B cell (primary cell): ENCODE data around the gene DSC1. TPM values are rescaled to one million over a fixed set of nuclear protein-coding genes. Genes with fewer than 3 reads are reported as not detected.

Experiments
- ATAC-seq: fragments of 200-7000 bp; cut with Tn5 transposase; one replicate; pipeline ENCODE4 v1.10.0; 2021; ENCODE audit warnings: low read depth, mild to moderate bottlenecking, moderate number of reproducible peaks, moderate library complexity
- CTCF ChIA-PET: fragments of 350-600 bp; sonication (Branson Sonifier 250); formaldehyde crosslinking; loops from one replicate; lab custom pipeline; 2021; ENCODE audit warnings: antibody characterized with exemption, inconsistent platforms; lab: Charles Lee
- POLR2A ChIA-PET: fragments of 350-600 bp; sonication (Branson Sonifier 250); formaldehyde crosslinking; loops from one replicate; lab custom pipeline; 2021; ENCODE audit warnings: antibody characterized with exemption; lab: Charles Lee
- DNase-seq: peaks from one replicate; pipeline ENCODE4 v3.0.0; 2013
- H2AFZ ChIP-seq: 2 replicates; pipeline ENCODE4 v1.6.1; 2012; ENCODE audit warnings: mild to moderate bottlenecking, low read depth, low read length; ENCODE audit not compliant: insufficient read depth, poor library complexity, severe bottlenecking
- H3K27ac ChIP-seq, 2 donors: 1 replicate in 1 of 2; 2 replicates in 1 of 2; pipeline ENCODE4 v1.5.1; 2012 to 2013; ENCODE audit warnings: low read length in 2 of 2, mild to moderate bottlenecking in 2 of 2, moderate library complexity in 1 of 2
- H3K27me3 ChIP-seq, 4 experiments: fragments of 200-600 bp in 1 of 4; sonication (generic) in 1 of 4; replicated peaks in 1 of 4; 1 replicate in 2 of 4; 2 replicates in 2 of 4; pipeline versions ENCODE4 v1.6.1 to v1.7.0; 2013 to 2016; ENCODE audit warnings: low read length in 3 of 4, mild to moderate bottlenecking in 2 of 4, mixed read lengths in 1 of 4, moderate library complexity in 1 of 4; ENCODE audit not compliant: insufficient read depth in 4 of 4, control insufficient read depth in 3 of 4; ENCODE audit errors: control extremely low read depth in 1 of 4
- H3K36me3 ChIP-seq, 2 experiments: replicated peaks in 1 of 2; 1 replicate in 1 of 2; 2 replicates in 1 of 2; pipeline versions ENCODE4 v1.6.1 to v1.7.1; 2013; ENCODE audit warnings: low read length in 1 of 2; ENCODE audit not compliant: insufficient read depth in 2 of 2, control insufficient read depth in 1 of 2; ENCODE audit errors: control extremely low read depth in 1 of 2, extremely low read depth in 1 of 2
- H3K4me1 ChIP-seq, 2 donors: fragments of 200-600 bp in 1 of 2; sonication (generic) in 1 of 2; 1 replicate in 1 of 2; 2 replicates in 1 of 2; pipeline versions ENCODE4 v1.5.1 to v1.6.1; 2013 to 2017; ENCODE audit warnings: low read length in 2 of 2; ENCODE audit not compliant: control insufficient read depth in 2 of 2, insufficient read depth in 2 of 2
- H3K4me2 ChIP-seq: replicated peaks from 2 replicates; pipeline ENCODE3; 2012; ENCODE audit warnings: mild to moderate bottlenecking, low read depth, low read length; ENCODE audit not compliant: poor library complexity, severe bottlenecking
- H3K4me3 ChIP-seq, 5 experiments: fragments of 200-600 bp in 1 of 5; sonication (generic) in 1 of 5; 1 replicate in 3 of 5; 2 replicates in 2 of 5; pipeline versions ENCODE4 v1.5.1 to v1.7.0; 2011 to 2016; ENCODE audit warnings: low read length in 4 of 5, mild to moderate bottlenecking in 4 of 5, low read depth in 2 of 5, control low read depth in 1 of 5, moderate library complexity in 1 of 5; ENCODE audit not compliant: insufficient read depth in 1 of 5; ENCODE audit errors: control extremely low read depth in 1 of 5, extremely low read depth in 1 of 5
- H3K79me2 ChIP-seq: fragments of 200-600 bp; sonication (generic); one replicate; pipeline ENCODE4 v1.6.0; 2016; ENCODE audit warnings: low read length; ENCODE audit not compliant: control insufficient read depth, insufficient read depth
- H3K9ac ChIP-seq: fragments of 200-600 bp; sonication (generic); 2 replicates; pipeline ENCODE4 v1.6.1; 2017; ENCODE audit warnings: mild to moderate bottlenecking, low read length, moderate library complexity
- H3K9me3 ChIP-seq, 3 donors: one replicate each; pipeline versions ENCODE4 v1.6.1 to v1.7.1; 2013; ENCODE audit warnings: low read length in 2 of 3; ENCODE audit not compliant: control insufficient read depth in 2 of 3, insufficient read depth in 1 of 3; ENCODE audit errors: control extremely low read depth in 1 of 3
- H4K20me1 ChIP-seq: 2 replicates; pipeline ENCODE4 v1.6.0; 2012; ENCODE audit warnings: mild to moderate bottlenecking, low read length; ENCODE audit not compliant: insufficient read depth, control insufficient read depth, poor library complexity, severe bottlenecking
- H3K27ac Mint-ChIP-seq: one replicate; pipeline ENCODE4 v1.8.0; 2021; ENCODE audit warnings: mixed read lengths
- H3K27me3 Mint-ChIP-seq: one replicate; pipeline ENCODE4 v1.8.0; 2021; ENCODE audit warnings: mixed read lengths
- H3K4me1 Mint-ChIP-seq: one replicate; pipeline ENCODE4 v1.8.0; 2021; ENCODE audit warnings: mixed read lengths
- H3K4me3 Mint-ChIP-seq: one replicate; pipeline ENCODE4 v1.8.0; 2021; ENCODE audit warnings: mixed read lengths
- H3K9me3 Mint-ChIP-seq: one replicate; pipeline ENCODE4 v1.8.0; 2022; ENCODE audit warnings: mixed read lengths; ENCODE audit not compliant: insufficient read depth
- EZH2 ChIP-seq: IDR thresholded peaks from 2 replicates; pipeline ENCODE4 v1.6.1; 2012; ENCODE audit warnings: borderline replicate concordance, low read depth, mild to moderate bottlenecking, moderate library complexity, low read length; ENCODE audit not compliant: insufficient read depth, poor library complexity, severe bottlenecking
- WGBS: methylation state at CpG from one replicate; pipeline ENCODE4 v1.1.5; 2013; ENCODE audit warnings: missing lambda C conversion rate; ENCODE audit not compliant: insufficient coverage; 5-methylcytosine and 5-hydroxymethylcytosine counted together
- intact Hi-C: fragments of 100-400 bp; cut with micrococcal nuclease; formaldehyde crosslinking; loops from one replicate; pipeline ENCODE4 v1.10.0; 2022
- polyA plus RNA-seq: library from polyadenylated mRNA; depleted of rRNA; stranded (reverse); fragments of >200 nt; gene quantifications from 2 replicates; pipeline ENCODE4 v1.2.3, GENCODE V29; 2012
- total RNA-seq, 2 donors: library from RNA; stranded (reverse); fragments of 120-200 nt in 1 of 2; gene quantifications; 1 replicate in 1 of 2; 2 replicates in 1 of 2; pipeline versions ENCODE4 v1.2.3 to v1.2.4, GENCODE V29; 2013 to 2022
- TF ChIP-seq, protein P1 (sequence below): fragments of 200-600 bp; IDR thresholded peaks from one replicate; pipeline ENCODE4 v1.8.0; 2022; ENCODE audit warnings: antibody characterized with exemption, mild to moderate bottlenecking

DSC1 gene
- total and polyA plus RNA-seq, 2 donors (not counting 1 experiment from before 2014, with no cell fraction given) = not detected

DNA sequence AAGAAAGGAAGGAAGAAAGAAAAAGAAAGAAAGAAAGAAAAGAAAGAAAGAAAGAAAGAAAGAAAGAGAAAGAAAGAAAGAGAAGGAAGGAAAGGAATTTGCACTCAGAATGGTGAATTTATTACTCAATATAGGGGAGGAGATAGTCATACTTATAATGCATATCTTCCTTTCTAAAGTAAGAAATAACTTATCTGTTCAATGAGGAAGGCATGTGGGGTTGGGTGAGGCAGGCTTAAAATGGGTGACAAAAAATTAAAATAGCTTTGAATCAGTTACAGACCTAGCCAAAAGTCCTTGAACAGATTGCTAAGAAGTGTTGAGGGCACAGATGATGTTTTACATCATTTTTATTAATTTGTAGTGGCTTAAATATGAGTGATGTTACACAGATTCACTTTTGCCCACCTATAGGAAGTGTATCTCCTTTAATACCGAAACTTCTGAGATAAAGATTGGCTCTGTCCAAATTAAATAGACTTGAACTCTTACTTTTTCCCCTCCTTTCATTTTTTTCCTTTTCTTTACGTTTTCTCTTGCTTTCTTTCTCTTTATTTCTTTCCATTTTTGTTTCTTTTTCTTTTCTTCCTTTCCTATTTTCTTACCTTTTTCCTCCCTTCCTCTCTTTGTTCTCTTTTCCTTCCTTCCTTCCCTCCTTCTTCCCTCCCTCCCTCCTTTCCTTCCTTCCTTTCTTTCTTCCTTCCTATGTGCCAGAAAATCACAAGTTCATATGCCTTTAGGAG, 45.6 kb downstream of the DSC1 start:
- Mint-ChIP-seq H3K4me1 (no peaks in the 10 kb centered on the region), H3K9me3 (peaks cover 2% of the 10 kb centered on the region), H3K27me3 (no peaks in the 10 kb centered on the region), H3K4me3 (no peak overlapping the region), H3K27ac (no peak overlapping the region)
- H3K9ac ChIP-seq = no peak overlapping the region
- ChIA-PET POLR2A (no interaction called here), CTCF (no interaction called here)
- H2AFZ ChIP-seq = no peak overlapping the region
- no peaks in the 10 kb centered on the region for H3K4me1 ChIP-seq
- no peaks in the 10 kb centered on the region for H3K36me3 ChIP-seq
- 82% methylated on average over 1 of the region's 2 CpGs for WGBS
- ATAC-seq (no peak), DNase-seq (no peak)
- no peak overlapping the region for H3K27ac ChIP-seq
- TF ChIP-seq EZH2 = no peak
- TF ChIP-seq, protein P1, sequence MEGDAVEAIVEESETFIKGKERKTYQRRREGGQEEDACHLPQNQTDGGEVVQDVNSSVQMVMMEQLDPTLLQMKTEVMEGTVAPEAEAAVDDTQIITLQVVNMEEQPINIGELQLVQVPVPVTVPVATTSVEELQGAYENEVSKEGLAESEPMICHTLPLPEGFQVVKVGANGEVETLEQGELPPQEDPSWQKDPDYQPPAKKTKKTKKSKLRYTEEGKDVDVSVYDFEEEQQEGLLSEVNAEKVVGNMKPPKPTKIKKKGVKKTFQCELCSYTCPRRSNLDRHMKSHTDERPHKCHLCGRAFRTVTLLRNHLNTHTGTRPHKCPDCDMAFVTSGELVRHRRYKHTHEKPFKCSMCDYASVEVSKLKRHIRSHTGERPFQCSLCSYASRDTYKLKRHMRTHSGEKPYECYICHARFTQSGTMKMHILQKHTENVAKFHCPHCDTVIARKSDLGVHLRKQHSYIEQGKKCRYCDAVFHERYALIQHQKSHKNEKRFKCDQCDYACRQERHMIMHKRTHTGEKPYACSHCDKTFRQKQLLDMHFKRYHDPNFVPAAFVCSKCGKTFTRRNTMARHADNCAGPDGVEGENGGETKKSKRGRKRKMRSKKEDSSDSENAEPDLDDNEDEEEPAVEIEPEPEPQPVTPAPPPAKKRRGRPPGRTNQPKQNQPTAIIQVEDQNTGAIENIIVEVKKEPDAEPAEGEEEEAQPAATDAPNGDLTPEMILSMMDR = no peak
- H3K4me2 ChIP-seq = no peak overlapping the region
- H3K9me3 ChIP-seq = no peaks in the 10 kb centered on the region
- intact Hi-C loops = no loop called here
- H4K20me1 ChIP-seq = no peaks in the 10 kb centered on the region
- no peak overlapping the region for H3K4me3 ChIP-seq
- H3K79me2 ChIP-seq = no peaks in the 10 kb centered on the region
- no peaks in the 10 kb centered on the region for H3K27me3 ChIP-seq

DNA sequence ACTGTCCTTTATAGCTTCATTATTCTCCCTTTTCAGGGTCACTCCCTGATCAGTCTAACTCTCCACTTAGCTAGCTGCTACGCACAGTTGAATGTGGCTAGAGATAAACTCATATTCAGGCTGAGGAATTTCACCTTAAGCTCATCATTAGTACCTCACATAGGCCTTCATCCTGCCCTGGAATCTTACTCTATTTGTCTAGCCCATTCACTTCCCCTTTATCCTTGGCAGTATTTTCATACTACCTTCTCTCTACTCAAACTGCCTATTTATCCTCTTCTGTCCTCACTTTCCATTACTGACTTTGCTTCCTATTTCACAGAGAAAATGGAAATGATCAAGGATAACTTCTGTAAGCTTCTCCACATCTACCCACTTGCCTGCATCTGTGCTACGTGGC, 49.9 kb downstream of the DSC1 start:
- no peak overlapping the region for H3K27ac ChIP-seq
- DNase-seq = no peak
- Mint-ChIP-seq H3K27ac (no peak overlapping the region), H3K4me3 (no peak overlapping the region), H3K4me1 (no peaks in the 10 kb centered on the region), H3K27me3 (no peaks in the 10 kb centered on the region), H3K9me3 (no peaks in the 10 kb centered on the region)
- POLR2A ChIA-PET = no interaction called here
- no peak for ATAC-seq
- H4K20me1 ChIP-seq = no peaks in the 10 kb centered on the region
- H3K4me1 ChIP-seq = no peaks in the 10 kb centered on the region
- no CpG with 5 or more reads among the region's 2 CpGs for WGBS
- H3K27me3 ChIP-seq = no peaks in the 10 kb centered on the region
- intact Hi-C loops = no loop called here
- H3K4me2 ChIP-seq = no peak overlapping the region
- H3K9ac ChIP-seq = no peak overlapping the region
- H3K9me3 ChIP-seq = no peaks in the 10 kb centered on the region
- no peak for TF ChIP-seq EZH2
- TF ChIP-seq, protein P1 = no peak
- no peak overlapping the region for H3K4me3 ChIP-seq
- CTCF ChIA-PET = no interaction called here
- no peaks in the 10 kb centered on the region for H3K79me2 ChIP-seq
- no peak overlapping the region for H2AFZ ChIP-seq
- H3K36me3 ChIP-seq = no peaks in the 10 kb centered on the region
